ENCODE results near the gene SPECC1.
A peak's percentile ranks its signal among the peaks of the same experiment; 100 is the strongest.
"Not testable (repeated sequence)": the region's sequence is repeated elsewhere in the genome, so short reads cannot be mapped to it uniquely, and the experiment has no call there.

Gene SPECC1

DNA sequence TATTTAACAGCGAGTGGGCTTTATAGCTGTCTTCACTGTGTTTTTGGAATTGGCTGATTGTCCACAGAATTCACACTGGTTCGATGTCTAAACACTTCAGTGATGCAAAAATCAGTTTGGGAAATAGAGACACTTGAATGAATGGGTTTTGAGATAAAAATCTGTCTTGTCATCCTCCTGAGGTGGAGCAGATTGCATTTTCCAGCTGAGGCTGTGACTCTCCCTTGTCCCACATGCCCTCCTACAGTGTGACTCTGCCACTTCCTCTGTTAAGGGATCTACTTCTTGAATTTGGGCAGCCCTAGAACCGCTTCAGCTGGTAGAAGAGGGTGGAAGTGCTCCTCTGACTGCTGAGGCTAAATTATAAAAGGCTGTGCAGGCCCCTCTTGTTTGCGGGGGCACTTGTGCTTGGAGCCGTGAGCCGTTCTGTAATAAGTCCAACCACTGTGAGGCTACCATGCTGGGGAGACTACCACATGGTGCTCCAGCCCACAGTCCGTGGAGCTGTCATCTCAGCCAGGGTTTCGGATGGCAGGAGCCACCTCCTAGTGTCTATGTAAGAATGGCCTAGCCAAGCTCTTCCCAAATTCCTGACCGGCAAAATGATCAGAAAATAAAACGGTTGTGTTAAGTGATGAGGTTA lies 175.9 kb downstream of the SPECC1 start:
- DNase-seq, result no peak

DNA sequence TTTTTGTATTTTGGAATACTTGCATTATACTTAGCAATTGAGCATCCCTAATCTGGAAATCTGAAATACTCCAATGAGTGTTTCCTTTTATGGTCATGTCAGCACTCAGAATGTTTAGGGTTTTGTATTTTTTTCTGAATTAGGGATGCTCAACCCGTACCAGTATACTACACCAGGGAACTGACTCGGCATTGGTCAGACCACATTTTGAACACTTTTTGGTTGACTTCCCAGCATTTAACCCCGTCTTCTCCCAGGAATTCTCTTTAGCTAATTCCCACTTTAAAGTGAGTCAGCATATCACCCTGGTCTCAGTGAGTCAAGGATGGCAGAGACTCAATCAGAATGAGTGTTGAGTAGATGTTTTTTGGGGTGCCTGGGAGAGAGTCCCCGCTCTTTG lies 177.9 kb downstream of the SPECC1 start:
- DNase-seq, result no peak

DNA sequence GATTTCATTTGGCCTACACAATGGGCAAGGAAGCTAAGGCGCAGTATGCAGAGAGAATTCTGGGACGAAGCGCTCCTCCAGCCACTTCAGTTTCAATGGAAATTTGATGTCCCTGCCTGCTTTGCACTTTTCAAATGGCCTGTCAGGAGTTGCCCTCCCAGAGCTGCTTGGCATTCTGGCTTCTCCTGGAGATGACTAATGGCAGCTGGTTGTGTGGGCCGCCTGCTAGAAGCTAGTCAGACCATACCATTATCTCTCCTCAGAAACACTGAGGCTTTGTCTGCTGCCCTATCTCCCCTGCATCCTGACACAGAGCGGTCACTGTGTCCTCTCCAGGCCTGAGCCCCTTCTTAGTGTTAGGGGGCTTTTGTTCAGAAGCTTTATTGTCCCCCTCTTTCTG lies 180.1 kb downstream of the SPECC1 start:
- no peak for DNase-seq

DNA sequence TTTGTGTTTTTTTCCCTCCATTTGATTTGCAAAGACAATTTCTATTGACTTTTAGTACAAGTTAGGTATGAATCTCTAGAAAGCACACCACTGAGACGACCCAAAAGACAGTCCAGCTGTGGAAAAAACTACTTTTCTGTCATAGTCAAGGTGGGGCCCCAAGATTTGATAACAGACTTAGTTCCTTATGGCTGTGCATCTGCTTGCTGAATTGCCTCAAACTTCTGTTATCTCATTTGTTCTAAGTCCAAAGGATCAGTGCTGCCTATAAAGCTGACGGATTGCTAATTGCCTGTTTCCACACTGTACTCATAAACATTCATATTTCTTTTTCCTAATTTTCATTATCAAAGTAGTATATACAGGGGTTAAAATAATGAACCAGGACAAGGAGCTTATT lies 180.8 kb downstream of the SPECC1 start:
- peak; percentile 2 for DNase-seq

DNA sequence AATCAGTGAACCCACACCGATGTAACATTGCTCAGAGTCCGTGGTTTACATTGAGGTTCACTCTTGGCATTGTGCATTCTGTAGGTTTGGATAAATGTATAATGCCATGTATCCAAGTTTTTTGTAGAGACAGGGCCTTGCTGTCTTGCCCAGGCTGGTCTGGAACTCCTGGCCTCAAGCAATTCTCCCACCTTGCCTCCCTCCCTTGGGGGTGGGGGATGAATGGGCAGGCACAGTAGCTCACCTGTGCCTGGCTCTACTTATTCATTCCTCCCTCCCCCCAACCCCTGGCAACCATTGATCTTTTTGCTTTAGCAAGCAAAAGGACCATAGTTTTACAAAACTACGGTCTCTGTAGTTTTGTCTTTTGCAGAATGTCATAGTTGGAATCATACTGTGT lies 181.4 kb downstream of the SPECC1 start:
- no peak for DNase-seq

DNA sequence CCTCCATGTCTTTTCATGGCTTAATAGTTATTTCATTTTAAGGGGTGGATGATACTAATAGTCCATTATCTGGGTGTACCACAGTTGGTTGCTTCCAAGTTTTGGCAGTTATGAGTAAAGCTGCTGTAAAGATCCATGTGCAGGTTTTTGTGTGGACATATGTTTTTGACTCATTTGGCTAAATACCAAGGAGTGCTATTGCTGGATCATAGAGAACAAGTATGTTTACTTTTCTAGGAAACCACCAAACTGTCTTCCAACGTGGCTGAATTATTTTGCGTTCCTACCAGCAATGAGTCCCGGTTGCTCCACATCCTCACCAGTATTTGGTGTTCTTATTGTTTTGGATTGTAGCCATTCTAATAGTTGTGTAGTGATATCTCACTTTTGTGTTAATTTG lies 181.9 kb downstream of the SPECC1 start:
- peak; percentile 9 for DNase-seq

DNA sequence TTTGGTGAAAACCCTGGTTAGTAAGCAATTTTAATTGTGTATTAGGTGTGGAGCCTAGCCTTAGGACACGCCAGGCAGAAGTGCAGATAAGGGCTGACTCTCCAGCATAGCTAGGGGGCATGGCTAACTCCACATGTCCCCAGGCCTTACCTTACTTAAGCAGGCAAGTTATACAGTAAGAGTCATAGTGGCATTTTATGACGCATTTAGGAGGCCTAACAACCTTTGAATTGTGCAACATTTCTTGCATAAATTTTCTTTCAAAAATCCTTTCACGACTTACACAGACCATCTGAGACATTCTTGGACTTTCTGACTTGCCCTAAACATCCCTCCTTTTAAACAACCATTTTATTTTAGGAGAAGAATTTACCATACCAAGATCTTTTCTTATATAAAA lies 187.1 kb downstream of the SPECC1 start:
- DNase-seq, result not testable (repeated sequence)

DNA sequence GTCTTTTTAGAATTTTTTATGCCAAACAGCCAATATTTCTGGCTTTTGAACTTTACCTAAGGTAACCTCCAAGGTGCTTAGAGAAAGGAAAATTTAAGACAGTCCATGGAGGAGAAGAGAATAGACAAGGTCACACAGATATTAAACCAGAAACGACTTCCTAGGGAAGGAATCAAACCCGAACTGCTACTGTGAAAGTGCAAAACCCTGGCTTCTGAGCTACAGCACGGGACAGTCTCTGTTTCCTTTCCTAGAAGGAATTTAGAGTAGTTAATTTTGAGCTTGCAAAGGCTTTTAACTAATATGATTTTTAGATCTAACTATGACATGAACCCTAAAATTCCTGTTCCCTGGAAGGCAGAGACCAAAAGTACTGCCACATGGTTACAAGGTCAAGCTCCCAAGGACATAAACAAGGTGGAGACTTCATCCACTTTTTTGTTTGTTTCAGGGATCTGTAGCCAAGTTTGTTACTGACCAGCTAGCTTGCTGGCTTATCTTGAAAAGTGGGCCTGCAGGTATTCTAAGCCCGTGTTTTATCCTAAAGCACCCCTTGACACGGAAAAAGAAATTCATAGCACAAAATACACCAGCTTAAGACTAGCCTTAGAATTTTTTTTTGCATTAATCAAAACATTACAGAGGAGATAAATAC lies 188.2 kb downstream of the SPECC1 start:
- no peak for DNase-seq

DNA sequence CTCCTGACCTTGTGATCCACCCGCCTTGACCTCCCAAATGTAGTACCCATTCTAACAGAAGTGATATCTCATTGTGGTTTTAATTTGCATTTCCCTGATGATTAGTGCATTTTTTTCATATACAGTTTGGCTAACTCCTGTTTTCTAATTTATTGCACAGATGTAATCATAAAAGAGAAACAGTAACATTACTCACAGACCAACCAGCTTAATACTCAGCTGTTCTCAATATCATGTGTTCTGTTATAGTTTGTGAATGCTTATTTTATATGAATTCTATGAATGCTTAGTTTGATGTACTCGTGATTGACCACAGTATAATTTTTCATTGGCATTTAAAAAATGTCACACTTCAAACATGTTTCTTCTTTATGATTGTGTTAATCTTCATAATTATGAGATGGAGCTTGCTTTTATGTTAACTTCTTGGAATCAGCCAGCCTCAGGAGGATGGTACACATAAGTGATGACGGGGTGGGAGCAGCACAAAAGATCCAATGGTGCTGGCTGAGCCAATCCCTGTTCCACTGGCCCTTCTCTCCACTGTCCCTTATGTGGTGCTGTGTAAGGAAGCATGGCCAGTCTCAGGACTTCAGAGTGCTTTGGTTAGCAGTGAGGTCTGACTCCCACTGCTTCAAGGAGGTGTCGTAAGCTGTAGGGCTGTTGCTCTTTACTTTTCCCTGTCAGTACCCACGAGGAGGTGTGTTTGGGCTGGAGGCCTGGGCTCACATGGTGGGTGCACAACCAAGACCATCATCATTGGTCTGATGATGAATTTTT lies 191.0 kb downstream of the SPECC1 start:
- DNase-seq, result no peak

DNA sequence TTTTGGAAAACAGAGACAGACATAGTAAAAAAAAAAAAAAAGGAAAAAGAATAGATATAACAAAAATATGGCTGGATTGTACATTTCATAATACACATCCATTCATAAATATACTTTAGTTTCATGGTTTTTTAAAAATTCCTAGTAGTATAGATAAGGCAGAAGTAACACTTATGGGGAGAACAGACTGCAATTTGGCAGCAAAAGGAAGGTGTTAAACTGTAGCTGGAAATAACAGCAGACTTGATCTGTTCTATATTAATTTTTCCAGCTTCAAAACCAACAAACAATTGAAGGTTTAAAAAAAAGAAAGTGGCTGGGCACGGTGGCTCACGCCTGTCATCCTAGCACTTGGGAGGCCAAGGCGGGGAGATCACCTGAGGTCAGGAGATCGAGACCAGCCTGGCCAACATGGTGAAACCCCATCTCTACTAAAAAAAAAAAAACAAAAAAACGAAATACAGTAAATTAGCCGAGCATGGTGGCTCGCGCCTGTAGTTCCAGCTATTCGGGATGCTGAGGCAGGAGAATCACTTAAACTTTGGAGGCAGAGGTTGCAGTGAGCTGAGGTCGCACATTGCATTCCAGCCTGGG lies 191.8 kb downstream of the SPECC1 start:
- no peak for DNase-seq

DNA sequence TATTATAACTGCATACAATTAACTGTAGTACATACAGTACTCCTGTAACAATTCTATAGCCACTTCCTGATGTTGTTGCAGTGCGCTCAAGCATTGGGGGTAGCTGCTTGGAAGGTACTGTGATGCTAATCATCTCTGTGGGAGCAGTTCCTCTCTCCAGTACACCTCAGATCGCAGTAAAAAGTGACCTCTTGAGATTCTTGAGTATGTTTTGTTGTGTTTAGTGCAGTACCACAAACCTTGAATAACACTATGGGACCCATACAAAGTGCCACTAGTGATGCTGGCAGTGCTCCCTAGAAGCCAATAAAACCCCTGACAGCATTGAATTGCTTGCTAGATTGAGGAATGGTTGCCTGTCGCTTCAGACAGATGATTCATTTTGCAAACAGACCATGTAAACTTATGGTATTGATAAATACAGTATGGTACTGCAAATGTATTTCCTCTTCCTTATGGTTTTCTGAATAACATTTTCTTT lies 193.0 kb downstream of the SPECC1 start:
- DNase-seq, result no peak

DNA sequence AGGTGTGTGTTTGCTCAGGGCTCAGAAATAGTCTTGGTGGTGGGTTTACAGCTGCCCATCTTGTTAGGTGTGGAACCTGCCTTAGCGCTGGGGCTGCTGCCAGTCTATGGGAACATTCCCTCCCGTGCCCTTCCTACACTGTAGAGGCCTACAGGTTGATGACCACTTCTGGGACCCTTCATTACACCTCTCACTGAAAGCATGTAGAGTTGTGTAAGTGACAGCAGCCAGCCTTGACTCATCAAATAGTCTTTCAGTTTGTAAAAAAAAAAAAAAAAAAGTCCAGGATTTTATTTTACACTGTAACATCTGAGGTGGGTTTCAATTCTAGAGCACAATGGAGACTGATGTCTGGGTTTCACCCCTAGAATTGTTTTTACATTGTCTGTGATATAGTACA lies 193.9 kb downstream of the SPECC1 start:
- no peak for DNase-seq

DNA sequence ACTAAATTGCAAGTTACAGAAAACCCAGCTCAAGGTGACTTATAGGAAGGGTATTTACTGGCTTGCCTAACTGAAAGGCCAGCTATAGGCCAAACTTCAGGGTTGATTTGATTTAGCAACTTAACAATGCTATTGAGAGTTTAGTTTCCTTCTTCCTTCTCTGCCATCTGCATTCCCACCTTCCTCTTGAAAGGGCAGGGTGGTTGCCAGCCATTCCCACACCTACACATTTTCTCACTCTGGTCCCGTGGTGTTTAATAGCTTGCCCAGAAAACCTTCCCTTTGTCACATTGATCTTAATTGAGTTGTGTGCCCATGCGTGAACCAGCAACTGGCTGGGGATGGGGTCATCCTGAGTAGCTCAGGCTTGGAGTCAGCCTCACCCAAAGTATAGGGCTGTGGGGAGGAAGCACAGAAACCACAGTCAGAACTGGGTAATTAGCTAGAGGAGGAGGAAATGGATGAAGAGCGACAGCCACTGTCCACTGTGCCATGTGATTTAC lies 194.7 kb downstream of the SPECC1 start:
- DNase-seq, result no peak

DNA sequence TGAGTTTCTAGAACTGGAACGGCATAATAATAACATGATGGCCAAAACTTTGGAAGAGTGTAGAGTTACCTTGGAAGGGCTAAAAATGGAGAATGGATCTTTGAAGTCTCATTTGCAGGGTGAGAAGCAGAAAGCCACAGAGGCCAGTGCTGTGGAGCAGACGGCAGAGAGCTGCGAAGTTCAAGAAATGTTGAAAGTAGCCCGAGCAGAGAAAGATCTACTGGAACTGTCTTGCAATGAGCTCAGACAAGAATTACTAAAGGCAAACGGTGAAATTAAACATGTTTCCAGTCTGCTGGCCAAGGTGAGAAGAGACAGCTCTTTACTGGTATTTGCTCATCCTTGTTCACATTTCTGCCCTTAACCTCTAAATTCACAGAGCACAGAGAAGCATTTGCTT lies 196.4 kb downstream of the SPECC1 start:
- DNase-seq, result no peak

DNA sequence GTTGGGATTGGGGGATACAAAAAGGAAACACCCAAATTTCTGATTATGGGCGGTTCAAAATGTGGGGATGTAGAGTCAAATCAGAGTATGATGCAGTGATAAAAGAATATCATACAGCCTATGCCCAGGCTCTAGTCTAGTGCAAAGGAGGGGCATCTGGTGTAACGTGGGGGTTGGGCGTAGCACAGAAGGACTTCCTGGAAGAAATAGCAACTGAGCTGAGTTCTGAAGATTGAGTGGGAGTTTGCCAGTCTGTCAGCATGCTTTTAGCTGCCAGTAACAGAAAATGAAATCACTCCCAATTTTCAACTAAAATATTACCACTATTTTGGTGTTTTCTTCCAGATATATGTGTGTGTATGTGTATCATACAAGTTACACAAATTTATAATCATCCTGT lies 196.9 kb downstream of the SPECC1 start:
- peak; percentile 25 for DNase-seq

DNA sequence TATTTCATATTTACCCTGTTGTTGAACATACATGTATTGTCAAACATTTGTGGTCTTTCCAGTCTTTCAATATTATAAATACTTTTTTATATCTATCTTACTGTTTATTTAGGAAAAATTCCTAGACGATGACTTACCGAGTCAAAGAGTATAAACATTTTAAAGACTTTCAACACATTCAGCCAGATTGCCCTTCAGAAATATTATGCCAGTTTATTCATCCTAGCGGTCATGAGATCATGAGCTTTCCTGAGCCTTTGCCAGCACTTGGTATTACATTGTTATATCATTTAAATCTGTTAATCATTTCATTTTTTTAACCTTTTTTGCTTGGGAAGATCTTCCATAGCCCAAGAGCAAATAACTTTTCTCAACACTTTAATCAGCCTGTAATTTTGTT lies 197.4 kb downstream of the SPECC1 start:
- peak; percentile 1 for DNase-seq

DNA sequence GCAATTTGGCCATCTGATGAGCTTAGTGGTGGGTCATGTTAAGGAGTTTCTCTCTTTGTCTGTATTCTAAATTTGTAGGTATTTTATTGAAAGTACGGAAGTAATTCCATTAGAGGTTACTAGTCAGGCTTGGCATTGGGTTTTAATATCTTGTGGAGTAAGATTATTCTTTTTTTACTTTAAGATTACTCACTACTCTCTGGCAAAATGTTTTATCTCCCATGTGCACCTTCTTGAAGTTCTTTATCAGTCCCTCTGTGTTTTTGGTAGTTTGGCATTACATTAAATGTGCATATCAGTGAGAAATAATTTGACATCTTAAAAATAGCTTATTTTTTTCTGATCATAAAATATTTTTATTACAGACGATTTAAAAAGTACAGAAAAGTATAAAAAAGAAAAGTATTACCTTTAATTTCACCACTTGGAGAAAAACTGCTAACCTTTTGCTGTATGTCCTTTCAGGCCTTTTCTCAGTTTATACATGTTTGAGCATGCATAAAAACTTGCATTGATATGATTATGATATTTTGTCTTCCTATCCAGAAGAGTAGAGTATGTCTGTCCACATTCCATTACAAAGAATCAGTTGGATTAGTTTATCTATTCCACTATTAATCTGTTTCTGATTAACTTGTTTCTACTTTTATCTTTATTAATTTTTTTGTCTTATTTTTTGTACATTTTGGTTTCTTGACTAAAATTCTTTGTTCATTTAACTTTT lies 198.3 kb downstream of the SPECC1 start:
- DNase-seq, result no peak

DNA sequence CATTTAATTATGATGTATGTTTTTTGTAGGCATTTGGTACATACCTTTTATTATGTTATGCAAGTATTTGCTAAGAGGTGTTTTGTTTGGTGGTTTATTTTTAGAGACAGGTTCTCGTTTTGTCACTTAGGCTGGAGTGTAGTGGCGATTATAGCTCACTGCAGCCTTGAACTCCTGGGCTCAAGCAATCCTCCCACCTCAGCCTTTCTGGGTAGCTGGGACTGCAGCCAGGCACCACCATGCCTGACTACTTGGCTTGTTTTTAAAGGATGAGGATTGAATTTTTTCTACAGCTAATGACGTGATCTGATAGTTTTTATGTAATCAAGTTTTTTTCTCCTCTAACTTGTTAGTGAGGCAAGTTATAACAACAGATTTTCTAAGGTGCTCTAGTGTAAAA lies 199.6 kb downstream of the SPECC1 start:
- no peak for DNase-seq

DNA sequence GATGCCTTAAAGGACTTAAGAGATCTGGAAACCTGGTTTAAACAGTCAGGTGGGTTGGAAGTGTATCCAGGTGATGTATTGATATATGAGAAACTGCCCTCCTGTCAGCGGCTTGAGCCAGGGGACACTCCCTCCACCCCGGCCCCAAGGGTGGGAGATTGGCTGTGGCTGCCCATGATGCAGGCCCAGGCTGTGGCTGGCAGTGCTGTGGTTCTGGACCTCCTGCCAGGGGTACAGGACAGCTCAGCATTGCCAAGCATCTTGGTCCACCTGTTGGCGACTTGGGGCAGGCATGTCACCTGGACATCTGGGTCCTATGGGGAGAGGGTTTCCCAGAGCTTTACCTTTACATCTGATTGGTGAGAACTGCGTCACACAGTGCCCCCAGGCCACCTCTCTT lies 201.0 kb downstream of the SPECC1 start:
- DNase-seq, result no peak

DNA sequence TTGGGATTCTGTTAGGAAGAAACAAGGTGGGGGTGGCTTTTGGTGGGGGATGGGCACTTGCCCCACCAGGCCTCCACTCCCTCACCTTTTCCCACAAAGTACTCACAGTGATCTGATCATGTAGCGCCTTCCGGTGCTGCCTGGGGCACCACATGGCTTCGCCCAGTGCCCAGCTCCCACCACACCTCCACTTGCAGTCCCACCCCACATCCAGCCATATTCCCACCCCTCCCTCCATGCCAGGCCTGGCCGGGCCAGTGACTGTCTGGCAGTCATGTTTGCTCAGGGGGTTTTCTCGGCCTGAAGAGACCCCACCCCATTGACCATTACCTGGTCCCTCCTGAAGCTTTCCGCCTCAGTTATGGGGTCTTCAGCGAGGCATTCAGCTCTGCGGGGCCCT lies 201.5 kb downstream of the SPECC1 start:
- DNase-seq, result no peak

DNA sequence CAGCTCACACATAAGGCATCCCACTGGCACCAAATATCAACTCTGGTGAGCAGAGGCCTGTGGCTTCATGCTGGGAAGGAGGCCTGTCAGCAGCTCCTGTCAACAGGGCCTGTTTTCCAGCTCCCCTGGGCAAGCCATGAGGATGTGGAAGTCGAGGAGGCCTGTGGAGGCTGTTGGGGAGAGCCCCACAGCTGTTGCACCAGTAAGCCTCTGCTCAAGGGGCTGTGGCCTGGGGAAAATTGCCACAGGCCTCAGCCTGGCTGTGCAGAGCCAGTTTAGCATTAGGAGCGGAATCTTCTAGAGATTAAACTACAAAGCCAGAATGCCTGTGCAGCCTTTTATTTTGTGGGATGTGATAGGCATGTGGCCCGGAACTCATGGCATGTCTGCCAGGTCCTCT lies 202.1 kb downstream of the SPECC1 start:
- DNase-seq, result no peak

DNA sequence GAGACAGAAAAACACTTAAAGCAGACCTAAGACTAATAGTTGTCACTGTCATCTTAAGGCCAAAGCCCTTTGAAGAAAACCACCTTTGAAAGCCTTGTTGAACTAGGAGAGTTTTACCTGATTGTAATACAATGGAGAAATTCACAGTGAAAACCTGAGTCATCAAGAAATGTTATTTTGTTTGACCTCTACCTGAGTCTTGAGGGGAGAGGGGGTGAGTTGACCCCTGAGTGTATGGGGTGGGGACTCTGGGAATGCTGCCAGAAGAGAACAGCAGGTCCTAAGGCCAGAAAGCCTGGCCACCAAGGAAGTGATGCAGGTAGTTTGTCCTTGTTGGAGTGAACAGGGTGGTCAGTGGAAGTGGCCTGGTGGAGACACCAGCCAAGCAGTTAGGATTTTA lies 204.3 kb downstream of the SPECC1 start:
- DNase-seq, result no peak

DNA sequence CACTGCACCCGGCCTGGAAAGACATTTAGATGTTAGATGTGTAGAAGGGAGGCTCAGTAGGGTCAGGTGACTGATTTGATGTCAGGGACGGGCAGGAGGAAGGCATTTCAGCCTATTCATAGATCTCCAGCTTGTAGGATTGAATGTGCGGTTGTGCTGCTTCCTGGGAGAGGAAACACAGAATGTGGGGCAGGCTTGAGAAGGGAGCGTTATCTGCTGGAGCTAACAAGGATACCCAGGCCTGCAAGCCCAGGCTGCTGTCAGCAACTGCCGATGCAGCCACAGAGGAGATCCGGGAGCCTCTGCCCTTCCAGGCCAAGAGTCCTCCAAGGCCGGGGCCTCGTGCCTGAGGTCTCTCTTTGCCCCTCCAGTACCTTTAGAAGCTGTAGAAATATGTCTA lies 205.6 kb downstream of the SPECC1 start:
- no peak for DNase-seq
